ENCODE data around the gene RAD18.

RAD18 gene

DNA sequence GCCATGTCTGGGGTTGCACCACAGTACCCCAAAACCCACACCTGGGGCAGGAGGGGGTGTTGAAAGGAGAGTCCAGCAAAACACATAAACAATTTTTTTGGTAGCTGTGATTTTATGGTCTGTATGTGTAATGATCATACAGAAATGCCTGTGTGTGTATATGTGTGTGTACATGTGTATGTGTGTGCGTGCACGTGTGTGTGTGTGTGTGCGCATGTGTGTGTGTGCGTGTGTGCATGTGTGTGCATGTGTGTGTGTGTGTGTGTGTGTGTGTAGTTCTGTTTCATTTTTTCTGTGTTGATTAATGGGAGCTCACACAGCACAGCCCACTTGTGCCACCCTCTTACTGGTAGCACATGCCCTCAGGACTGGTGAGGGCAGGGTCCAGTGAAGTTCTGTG lies 97.6 kb downstream of the RAD18 start:
- H3K4me2 ChIP-seq (ENCODE audit: low read depth, low read length, poor library complexity, severe bottlenecking): no peak overlapping the region
- no peak overlapping the region for H3K4me3 ChIP-seq (ENCODE audit: low read length, poor library complexity, severe bottlenecking)
- no peak overlapping the region for H2AFZ ChIP-seq (ENCODE audit: low read length)

DNA sequence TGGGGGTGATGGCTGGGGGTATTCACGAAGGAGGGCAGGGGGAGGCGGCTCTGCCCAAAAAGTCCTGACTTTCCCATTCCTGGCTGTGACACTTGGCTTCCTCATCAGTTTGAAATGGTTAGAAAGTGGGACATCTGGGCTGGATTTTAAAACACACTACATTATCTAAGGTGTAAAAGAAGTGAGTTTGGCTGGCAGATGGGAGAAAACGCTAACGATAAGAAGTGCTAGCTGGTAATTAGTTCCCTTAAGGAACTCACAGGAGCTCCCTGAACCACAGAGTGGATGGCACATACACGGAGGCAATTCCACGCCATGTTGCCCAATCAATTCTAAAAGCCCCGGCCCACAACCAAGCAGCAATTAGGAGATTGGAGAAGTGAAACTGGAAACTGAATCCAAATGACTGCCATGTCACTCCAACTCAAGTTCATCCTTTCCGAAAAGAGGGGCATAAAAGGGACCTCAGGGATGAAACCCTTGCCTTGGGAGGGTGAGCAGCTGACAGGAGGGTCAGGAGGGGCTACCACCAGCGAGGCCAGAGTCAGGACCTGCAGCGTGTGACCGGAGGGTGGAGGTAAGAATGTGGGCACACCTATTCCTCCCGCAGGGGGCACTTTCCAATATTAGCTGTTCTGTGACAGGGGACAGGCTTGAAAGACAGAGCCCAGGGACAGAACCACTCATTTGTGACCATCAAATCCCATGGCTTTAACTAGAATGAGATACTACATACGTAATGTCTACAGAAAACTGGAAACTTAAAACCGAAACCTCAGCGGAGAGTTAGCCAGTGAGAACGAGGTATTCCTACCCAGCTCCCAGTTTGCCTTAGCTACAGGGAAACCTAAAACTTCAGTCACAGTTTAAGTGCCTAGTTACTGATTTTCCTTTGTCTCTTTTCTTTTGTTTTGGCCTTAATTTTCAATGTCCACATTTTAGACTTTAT lies 98.6 kb downstream of the RAD18 start:
- H3K4me2 ChIP-seq (ENCODE audit: low read depth, low read length, poor library complexity, severe bottlenecking): no peak overlapping the region
- no peaks in the 10 kb centered on the region for H4K20me1 ChIP-seq (ENCODE audit: insufficient read depth, low read length, poor library complexity, severe bottlenecking)
- no peaks in the 10 kb centered on the region for H3K9me2 ChIP-seq (replicated peaks; ENCODE audit: low read depth, low read length)
- no peak overlapping the region for H3K9ac ChIP-seq (ENCODE audit: low read depth, low read length, poor library complexity, severe bottlenecking)
- H3K4me3 ChIP-seq (ENCODE audit: low read length, poor library complexity, severe bottlenecking): no peak overlapping the region
- H3K79me2 ChIP-seq (ENCODE audit: insufficient read depth, low read length): no peaks in the 10 kb centered on the region
- H3K4me1 ChIP-seq (ENCODE audit: insufficient read depth, low read length, poor library complexity, severe bottlenecking): peaks cover 8% of the 10 kb centered on the region
- H3K36me3 ChIP-seq (ENCODE audit: insufficient read depth, low read length): no peaks in the 10 kb centered on the region
- TF ChIP-seq EZH2phosphoT487 (IDR thresholded peaks at IDR 0.05; ENCODE audit: borderline replicate concordance): no peak
- TF ChIP-seq, protein P1, sequence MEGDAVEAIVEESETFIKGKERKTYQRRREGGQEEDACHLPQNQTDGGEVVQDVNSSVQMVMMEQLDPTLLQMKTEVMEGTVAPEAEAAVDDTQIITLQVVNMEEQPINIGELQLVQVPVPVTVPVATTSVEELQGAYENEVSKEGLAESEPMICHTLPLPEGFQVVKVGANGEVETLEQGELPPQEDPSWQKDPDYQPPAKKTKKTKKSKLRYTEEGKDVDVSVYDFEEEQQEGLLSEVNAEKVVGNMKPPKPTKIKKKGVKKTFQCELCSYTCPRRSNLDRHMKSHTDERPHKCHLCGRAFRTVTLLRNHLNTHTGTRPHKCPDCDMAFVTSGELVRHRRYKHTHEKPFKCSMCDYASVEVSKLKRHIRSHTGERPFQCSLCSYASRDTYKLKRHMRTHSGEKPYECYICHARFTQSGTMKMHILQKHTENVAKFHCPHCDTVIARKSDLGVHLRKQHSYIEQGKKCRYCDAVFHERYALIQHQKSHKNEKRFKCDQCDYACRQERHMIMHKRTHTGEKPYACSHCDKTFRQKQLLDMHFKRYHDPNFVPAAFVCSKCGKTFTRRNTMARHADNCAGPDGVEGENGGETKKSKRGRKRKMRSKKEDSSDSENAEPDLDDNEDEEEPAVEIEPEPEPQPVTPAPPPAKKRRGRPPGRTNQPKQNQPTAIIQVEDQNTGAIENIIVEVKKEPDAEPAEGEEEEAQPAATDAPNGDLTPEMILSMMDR (conservative IDR thresholded peaks at IDR 0.05; ENCODE audit: low read length): no peak
- no peaks in the 10 kb centered on the region for H3F3A ChIP-seq (ENCODE audit: low read depth)
- H3K9me3 ChIP-seq (ENCODE audit: insufficient read depth, low read depth, low read length): no peaks in the 10 kb centered on the region
- no peaks in the 10 kb centered on the region for H3K27me3 ChIP-seq (ENCODE audit: insufficient read depth, low read length, poor library complexity, severe bottlenecking)
- no peak overlapping the region for H2AFZ ChIP-seq (ENCODE audit: low read length)

More for the DNA sequence above, 97.6 kb downstream of the RAD18 start:
- Histone ChIP-seq H4K20me1 (ENCODE audit: insufficient read depth, low read length, poor library complexity, severe bottlenecking) (no peaks in the 10 kb centered on the region), H3K9me3 (ENCODE audit: insufficient read depth, low read depth, low read length) (no peaks in the 10 kb centered on the region), H3K4me1 (ENCODE audit: insufficient read depth, low read length, poor library complexity, severe bottlenecking) (peaks cover 8% of the 10 kb centered on the region), H3K79me2 (ENCODE audit: insufficient read depth, low read length) (no peaks in the 10 kb centered on the region), H3F3A (ENCODE audit: low read depth) (no peaks in the 10 kb centered on the region), H3K27me3 (ENCODE audit: insufficient read depth, low read length, poor library complexity, severe bottlenecking) (no peaks in the 10 kb centered on the region), H3K36me3 (ENCODE audit: insufficient read depth, low read length) (no peaks in the 10 kb centered on the region), H3K9ac (ENCODE audit: low read depth, low read length, poor library complexity, severe bottlenecking) (no peak overlapping the region), H3K9me2 (replicated peaks; ENCODE audit: low read depth, low read length) (no peaks in the 10 kb centered on the region)
- no peak for TF ChIP-seq EZH2phosphoT487 (IDR thresholded peaks at IDR 0.05; ENCODE audit: borderline replicate concordance)
- TF ChIP-seq, protein P1 (conservative IDR thresholded peaks at IDR 0.05; ENCODE audit: low read length): no peak

DNA sequence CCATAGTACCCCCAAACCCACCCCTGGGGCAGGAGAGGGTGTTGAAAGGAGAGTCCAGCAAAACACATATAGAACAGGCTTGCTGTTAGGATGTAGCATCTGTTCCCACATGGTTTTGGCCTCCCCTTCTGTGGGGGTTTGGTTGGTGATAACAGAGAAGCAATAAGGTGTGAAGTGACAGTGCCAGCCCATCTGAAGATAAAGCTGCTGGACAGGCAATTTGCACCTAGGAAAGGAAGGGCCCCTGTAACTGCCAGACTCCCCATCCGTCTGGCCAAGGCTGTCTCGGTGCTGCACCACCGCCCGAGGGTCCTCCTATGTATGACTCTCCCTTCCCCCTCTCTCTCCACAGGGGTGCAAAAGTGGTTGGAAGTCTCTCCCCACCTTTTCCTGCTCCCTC lies 99.4 kb downstream of the RAD18 start:
- Histone ChIP-seq H3K4me3 (ENCODE audit: low read length, poor library complexity, severe bottlenecking) (no peak overlapping the region), H4K20me1 (ENCODE audit: insufficient read depth, low read length, poor library complexity, severe bottlenecking) (no peaks in the 10 kb centered on the region), H3K9me3 (ENCODE audit: insufficient read depth, low read depth, low read length) (no peaks in the 10 kb centered on the region), H3K79me2 (ENCODE audit: insufficient read depth, low read length) (no peaks in the 10 kb centered on the region), H3K36me3 (ENCODE audit: insufficient read depth, low read length) (no peaks in the 10 kb centered on the region), H3K9me2 (replicated peaks; ENCODE audit: low read depth, low read length) (no peaks in the 10 kb centered on the region), H3K4me1 (ENCODE audit: insufficient read depth, low read length, poor library complexity, severe bottlenecking) (peaks cover 8% of the 10 kb centered on the region), H3K27me3 (ENCODE audit: insufficient read depth, low read length, poor library complexity, severe bottlenecking) (no peaks in the 10 kb centered on the region), H2AFZ (ENCODE audit: low read length) (no peak overlapping the region), H3K4me2 (ENCODE audit: low read depth, low read length, poor library complexity, severe bottlenecking) (no peak overlapping the region), H3K9ac (ENCODE audit: low read depth, low read length, poor library complexity, severe bottlenecking) (no peak overlapping the region), H3F3A (ENCODE audit: low read depth) (no peaks in the 10 kb centered on the region)
- TF ChIP-seq EZH2phosphoT487 (IDR thresholded peaks at IDR 0.05; ENCODE audit: borderline replicate concordance): no peak
- TF ChIP-seq, protein P1 (conservative IDR thresholded peaks at IDR 0.05; ENCODE audit: low read length): no peak
